Central memory CD8-positive, alpha-beta T cell (primary cell): ENCODE data around the gene CFAP46.

ENCODE experiments used
- ATAC-seq: fragments of 150-1000 bp; cut with Tn5 transposase; replicated peaks from 2 replicates; pipeline ENCODE4 v1.10.0; 2022; ENCODE audit warnings: mild to moderate bottlenecking, moderate FRiP score, moderate number of reproducible peaks; ENCODE audit not compliant: poor library complexity, severe bottlenecking; ENCODE audit errors: extremely low read depth
- DNase-seq, 2 donors: peaks; one replicate each; pipeline ENCODE4 v3.0.0; 2021; ENCODE audit warnings: low spot score in 2 of 2
- H3K27ac Mint-ChIP-seq: one replicate; pipeline ENCODE4 v1.8.0; 2022; ENCODE audit warnings: low read depth, mild to moderate bottlenecking, moderate library complexity, mixed read lengths
- H3K27me3 Mint-ChIP-seq: one replicate; pipeline ENCODE4 v1.8.0; 2022; ENCODE audit warnings: mixed read lengths
- H3K36me3 Mint-ChIP-seq: one replicate; pipeline ENCODE4 v1.8.0; 2022; ENCODE audit warnings: mild to moderate bottlenecking, moderate library complexity, mixed read lengths; ENCODE audit not compliant: insufficient read depth
- H3K4me1 Mint-ChIP-seq: one replicate; pipeline ENCODE4 v1.8.0; 2022; ENCODE audit warnings: mixed read lengths
- H3K4me3 Mint-ChIP-seq: one replicate; pipeline ENCODE4 v1.8.0; 2022; ENCODE audit warnings: mild to moderate bottlenecking, moderate library complexity, mixed read lengths
- H3K9me3 Mint-ChIP-seq: one replicate; pipeline ENCODE4 v1.8.0; 2022; ENCODE audit warnings: mixed read lengths

CFAP46 gene

GRCh38 chr10:132838346-132838970 is 103.9 kb downstream of the CFAP46 start:
- ATAC-seq (no peak), DNase-seq (no peak)
- Mint-ChIP-seq H3K9me3 (peaks cover 12% of the 10 kb centered on the region), H3K27ac (no peak overlapping the region), H3K36me3 (no peaks in the 10 kb centered on the region), H3K4me1 (no peaks in the 10 kb centered on the region), H3K27me3 (peaks cover 13% of the 10 kb centered on the region), H3K4me3 (no peak overlapping the region)

DNA sequence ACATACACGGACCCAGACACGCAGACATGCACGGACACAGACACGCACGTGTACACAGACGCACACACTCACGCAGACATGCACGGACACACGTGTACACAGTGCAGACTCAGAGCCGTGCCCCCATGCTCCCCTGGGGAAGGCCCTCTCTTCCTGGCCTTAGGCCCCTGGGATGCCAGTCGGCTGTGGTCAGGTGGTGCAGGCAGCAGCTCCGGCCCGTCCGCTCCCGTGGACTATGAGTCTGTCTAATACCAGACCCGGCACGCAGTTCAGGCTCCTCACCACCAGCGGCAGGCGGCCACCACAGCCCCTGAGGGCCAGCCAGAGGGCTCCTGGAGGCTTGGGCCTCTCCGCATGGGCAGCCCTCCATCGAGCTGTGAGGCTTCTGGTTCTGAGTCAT is 104.5 kb downstream of the CFAP46 start:
- peaks cover 12% of the 10 kb centered on the region for H3K9me3 Mint-ChIP-seq
- no peaks in the 10 kb centered on the region for H3K36me3 Mint-ChIP-seq
- ATAC-seq (no peak), DNase-seq (no peak)
- H3K27ac Mint-ChIP-seq = no peak overlapping the region
- H3K27me3 Mint-ChIP-seq = peaks cover 13% of the 10 kb centered on the region
- H3K4me1 Mint-ChIP-seq = no peaks in the 10 kb centered on the region
- H3K4me3 Mint-ChIP-seq = no peak overlapping the region

GRCh38 chr10:132836832-132837540 is 105.4 kb downstream of the CFAP46 start:
- DNase-seq = no peak
- Mint-ChIP-seq H3K27me3 (peaks cover 4% of the 10 kb centered on the region), H3K4me1 (no peaks in the 10 kb centered on the region), H3K36me3 (no peaks in the 10 kb centered on the region), H3K4me3 (no peak overlapping the region), H3K9me3 (peaks cover 3% of the 10 kb centered on the region), H3K27ac (no peak overlapping the region)
- ATAC-seq = no peak

GRCh38 chr10:132836248-132836831 is 106.0 kb downstream of the CFAP46 start:
- no peak overlapping the region for H3K4me3 Mint-ChIP-seq
- no peak for ATAC-seq
- no peaks in the 10 kb centered on the region for H3K27me3 Mint-ChIP-seq

GRCh38 chr10:132835848-132836233 is 106.5 kb downstream of the CFAP46 start:
- no peaks in the 10 kb centered on the region for H3K4me1 Mint-ChIP-seq
- H3K4me3 Mint-ChIP-seq = no peak overlapping the region
- H3K36me3 Mint-ChIP-seq = no peaks in the 10 kb centered on the region
- ATAC-seq (no peak), DNase-seq (no peak)
- no peaks in the 10 kb centered on the region for H3K9me3 Mint-ChIP-seq
- H3K27me3 Mint-ChIP-seq = no peaks in the 10 kb centered on the region
- no peak overlapping the region for H3K27ac Mint-ChIP-seq

More at GRCh38 chr10:132836248-132836831, 106.0 kb downstream of the CFAP46 start:
- no peaks in the 10 kb centered on the region for H3K4me1 Mint-ChIP-seq
- no peak for DNase-seq
- no peaks in the 10 kb centered on the region for H3K36me3 Mint-ChIP-seq
- H3K9me3 Mint-ChIP-seq = no peaks in the 10 kb centered on the region
- no peak overlapping the region for H3K27ac Mint-ChIP-seq

- no peak overlapping the region for H3K4me3 Mint-ChIP-seq
- no peak for ATAC-seq
- no peaks in the 10 kb centered on the region for H3K27me3 Mint-ChIP-seq
- no peak overlapping the region for H3K27ac Mint-ChIP-seq
- no peak for DNase-seq
- H3K9me3 Mint-ChIP-seq = no peaks in the 10 kb centered on the region
- no peaks in the 10 kb centered on the region for H3K36me3 Mint-ChIP-seq
- H3K4me1 Mint-ChIP-seq = no peaks in the 10 kb centered on the region
Observed at GRCh38 chr10:132834891-132835847, 107.2 kb downstream of the CFAP46 start.

DNA sequence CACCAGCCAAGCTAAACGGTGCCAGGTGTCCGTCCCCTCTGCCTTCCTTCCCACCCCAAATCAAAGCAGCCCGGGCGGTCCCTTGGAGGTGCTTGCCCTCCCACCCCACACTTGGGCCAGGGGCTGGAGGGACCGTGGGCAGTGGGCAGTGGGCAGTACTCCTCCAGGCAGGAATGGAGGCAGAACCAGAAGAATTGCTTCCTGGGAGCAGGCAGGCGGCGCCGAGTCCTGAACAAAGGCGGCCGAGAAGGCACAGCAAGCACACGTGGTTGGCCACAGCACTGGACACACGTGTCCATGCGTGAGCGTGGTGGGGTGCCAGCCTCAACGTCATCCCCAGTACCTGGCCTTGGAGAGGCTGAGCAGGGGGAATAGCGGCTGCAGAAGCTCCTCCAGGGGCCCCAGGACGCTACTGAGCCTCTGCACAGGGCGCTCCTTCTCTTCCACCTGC is 108.0 kb downstream of the CFAP46 start:
- H3K36me3 Mint-ChIP-seq = no peaks in the 10 kb centered on the region
- no peak overlapping the region for H3K4me3 Mint-ChIP-seq
- H3K27me3 Mint-ChIP-seq = no peaks in the 10 kb centered on the region
- H3K27ac Mint-ChIP-seq = no peak overlapping the region
- no peak for DNase-seq
- no peaks in the 10 kb centered on the region for H3K4me1 Mint-ChIP-seq
- H3K9me3 Mint-ChIP-seq = no peaks in the 10 kb centered on the region
- ATAC-seq = no peak

- no peak for ATAC-seq
- Mint-ChIP-seq H3K4me3 (no peak overlapping the region), H3K27me3 (no peaks in the 10 kb centered on the region), H3K4me1 (no peaks in the 10 kb centered on the region), H3K27ac (no peak overlapping the region), H3K9me3 (no peaks in the 10 kb centered on the region), H3K36me3 (peaks cover 2% of the 10 kb centered on the region)
- DNase-seq = no peak
Observed at GRCh38 chr10:132833421-132834111, 108.8 kb downstream of the CFAP46 start.

DNA sequence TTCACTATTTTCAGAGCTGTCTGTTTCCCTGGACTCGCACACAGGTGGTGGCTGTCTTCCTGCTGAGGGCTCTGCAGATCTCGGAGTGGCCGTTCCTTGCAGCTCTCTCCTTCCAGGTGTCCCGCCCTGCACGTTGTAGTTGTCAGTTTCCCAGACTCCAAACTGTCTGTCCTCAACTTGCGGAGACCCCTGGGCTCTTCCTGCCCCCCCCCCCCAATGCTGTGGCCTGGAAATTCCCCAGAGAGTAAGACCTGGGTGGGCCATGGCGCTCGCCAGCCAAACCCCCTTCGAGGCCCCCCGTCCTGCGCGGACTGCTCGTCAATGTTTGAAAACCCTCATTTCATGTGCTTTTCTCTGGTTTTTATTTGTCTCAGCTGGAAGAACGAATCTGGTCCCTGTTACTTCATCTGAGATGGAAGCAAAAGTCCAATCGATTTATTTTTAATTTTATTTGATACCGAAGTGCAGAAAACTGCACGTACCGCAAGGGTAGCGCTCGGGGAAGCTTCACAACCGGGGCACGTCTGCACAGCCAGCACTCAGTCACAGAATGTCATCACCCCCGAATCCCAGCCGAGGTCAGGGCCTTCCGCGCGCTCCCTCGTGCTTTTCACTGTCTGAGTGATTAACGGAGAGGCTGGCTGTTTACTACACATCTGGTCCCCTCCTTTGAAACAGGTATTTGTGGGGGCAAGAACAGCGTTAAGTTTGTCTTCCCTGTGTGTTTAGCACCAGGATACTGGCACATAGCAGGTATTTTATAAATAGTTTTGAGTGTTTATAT is 110.0 kb downstream of the CFAP46 start:
- DNase-seq = no peak
- no peak overlapping the region for H3K27ac Mint-ChIP-seq
- ATAC-seq = no peak

DNA sequence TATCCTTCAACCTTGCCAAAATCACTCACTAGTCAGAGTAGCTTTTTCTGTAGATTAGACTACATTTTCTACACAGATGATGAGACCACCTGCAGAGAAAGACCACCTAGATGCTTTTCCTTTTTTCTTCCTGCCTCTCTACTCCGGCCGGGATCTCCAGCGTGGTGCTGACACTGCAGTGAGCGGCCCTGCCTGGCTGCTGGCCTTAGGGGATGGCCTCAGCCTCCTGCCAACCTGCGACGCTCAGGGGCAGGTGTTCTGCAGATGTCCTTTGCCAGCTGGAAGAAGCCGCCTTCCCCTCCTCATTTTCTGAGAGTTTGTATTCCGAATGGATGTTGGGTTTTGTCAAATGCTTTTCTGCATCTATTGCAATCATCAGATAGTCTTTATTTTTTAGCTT is 113.0 kb downstream of the CFAP46 start:
- no peak overlapping the region for H3K27ac Mint-ChIP-seq
- no peaks in the 10 kb centered on the region for H3K4me1 Mint-ChIP-seq
- H3K4me3 Mint-ChIP-seq = no peak overlapping the region
- H3K36me3 Mint-ChIP-seq = peaks cover 2% of the 10 kb centered on the region
- H3K27me3 Mint-ChIP-seq = no peaks in the 10 kb centered on the region
- DNase-seq (no peak), ATAC-seq (no peak)
- H3K9me3 Mint-ChIP-seq = no peaks in the 10 kb centered on the region

More for the DNA sequence above, 110.0 kb downstream of the CFAP46 start:
- Mint-ChIP-seq H3K36me3 (peaks cover 2% of the 10 kb centered on the region), H3K27me3 (no peaks in the 10 kb centered on the region), H3K4me3 (no peak overlapping the region), H3K4me1 (no peaks in the 10 kb centered on the region), H3K9me3 (no peaks in the 10 kb centered on the region)

DNA sequence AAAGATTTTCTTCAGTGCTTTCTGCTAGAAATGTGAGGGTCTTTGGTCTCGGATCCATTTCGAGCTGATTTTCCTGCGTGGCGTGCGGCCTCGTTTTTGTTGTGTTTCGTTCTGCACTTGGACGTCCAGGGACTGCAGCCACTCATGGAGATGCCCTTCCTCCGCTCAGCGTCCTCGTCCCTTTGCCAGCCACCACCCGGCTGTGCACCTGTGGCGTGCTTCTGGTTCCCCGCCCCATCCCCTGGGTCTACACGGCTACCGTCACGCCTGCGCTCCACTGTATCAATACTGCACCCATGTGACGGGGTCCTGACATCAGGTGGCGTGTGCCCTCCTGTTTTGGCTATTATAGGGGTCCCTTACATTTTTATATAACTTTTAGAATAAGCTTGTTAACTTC is 113.7 kb downstream of the CFAP46 start:
- H3K36me3 Mint-ChIP-seq = peaks cover 2% of the 10 kb centered on the region
- ATAC-seq = no peak
- H3K27me3 Mint-ChIP-seq = no peaks in the 10 kb centered on the region
- H3K27ac Mint-ChIP-seq = no peak overlapping the region
- no peaks in the 10 kb centered on the region for H3K9me3 Mint-ChIP-seq
- H3K4me3 Mint-ChIP-seq = no peak overlapping the region
- peak in 1 of 2 donors; percentile 2 for DNase-seq
- no peaks in the 10 kb centered on the region for H3K4me1 Mint-ChIP-seq
